IPS-20b (cell line): ENCODE results near the gene MIB2.

Source experiments
- H3K27ac ChIP-seq: one replicate; pipeline ENCODE4 v1.5.1; 2013; ENCODE audit warnings: low read length
- H3K27me3 ChIP-seq: 2 replicates; pipeline ENCODE4 v1.6.1; 2013; ENCODE audit warnings: mild to moderate bottlenecking, low read length, inconsistent platforms; ENCODE audit not compliant: insufficient read depth
- H3K36me3 ChIP-seq: 2 replicates; pipeline ENCODE4 v1.6.1; 2013; ENCODE audit warnings: low read depth, mild to moderate bottlenecking, inconsistent platforms, low read length, moderate library complexity; ENCODE audit not compliant: insufficient read depth
- H3K4me1 ChIP-seq: 2 replicates; pipeline ENCODE4 v1.6.1; 2013; ENCODE audit warnings: mild to moderate bottlenecking, control low read depth, inconsistent platforms, low read length, moderate library complexity; ENCODE audit not compliant: insufficient read depth
- H3K4me3 ChIP-seq: 2 replicates; pipeline ENCODE4 v1.5.1; 2013; ENCODE audit warnings: mild to moderate bottlenecking, low read length, inconsistent platforms
- H3K9ac ChIP-seq: 2 replicates; pipeline ENCODE4 v1.6.1; 2013; ENCODE audit warnings: low read depth, mild to moderate bottlenecking, inconsistent platforms, low read length, moderate library complexity
- H3K9me3 ChIP-seq: 2 replicates; pipeline ENCODE4 v1.6.1; 2013; ENCODE audit warnings: mild to moderate bottlenecking, low read depth, low read length, inconsistent platforms; ENCODE audit not compliant: insufficient read depth

MIB2 gene

DNA sequence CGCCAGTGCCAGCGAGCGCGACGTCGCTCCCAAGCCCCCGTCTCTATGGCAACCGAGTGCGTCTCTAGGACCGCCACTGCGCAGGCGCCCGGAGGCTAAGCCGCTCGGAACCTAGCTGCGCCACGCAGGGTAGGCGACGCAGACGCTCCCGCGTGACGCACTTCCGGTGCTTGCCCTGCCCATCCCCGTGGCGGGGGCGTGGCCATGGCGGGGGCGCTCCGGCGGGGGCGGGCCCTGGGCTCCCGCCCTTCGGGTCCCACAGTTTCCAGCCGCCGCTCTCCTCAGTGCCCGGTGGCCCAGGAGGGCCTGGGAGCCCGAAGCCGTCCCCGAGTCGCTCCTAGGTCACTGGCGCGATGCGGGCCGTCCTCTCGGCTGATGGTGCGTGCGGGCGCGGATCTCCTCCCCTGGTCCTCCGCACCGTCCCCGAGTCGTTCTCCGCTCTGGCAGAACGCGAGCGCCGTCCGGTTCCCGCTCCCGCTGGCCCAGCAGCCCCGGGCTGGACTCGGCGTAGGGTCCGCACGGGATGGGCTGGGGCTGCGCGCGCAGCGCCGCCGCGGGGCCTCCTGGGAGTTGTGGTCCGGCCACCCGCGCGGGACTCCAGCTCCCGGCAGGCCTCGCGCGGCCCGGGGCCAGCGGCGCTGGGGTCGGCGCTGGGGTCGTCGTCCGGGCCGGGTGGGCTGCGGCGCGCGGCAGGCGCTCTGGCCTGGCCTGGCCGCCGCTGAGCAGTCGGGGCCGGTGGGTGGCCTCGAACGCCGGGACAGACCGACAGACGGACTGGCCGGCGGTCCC, at the start of gene MIB2:
TSS of gene MIB2 (plus strand) at position 245 of the 789 bp plus-strand sequence. CDS start 7,953 bp downstream, outside the sequence.
- H3K4me3 ChIP-seq = peak within 1 kb of the TSS; percentile 90
- H3K27ac ChIP-seq = peak within 1 kb of the TSS; percentile 90
- no peaks in the 10 kb centered on the region for H3K27me3 ChIP-seq
- peak within 1 kb of the TSS; percentile 99 for H3K9ac ChIP-seq
- peaks cover 6% of the 10 kb centered on the region; the same call in 1 of the 2 replicates for H3K4me1 ChIP-seq
- no peaks in the 10 kb centered on the region for H3K9me3 ChIP-seq
- peaks cover 7% of the 10 kb centered on the region; the same call in 1 of the 2 replicates for H3K36me3 ChIP-seq

- H3K27me3 ChIP-seq = no peaks in the 10 kb centered on the region
- H3K9me3 ChIP-seq = no peaks in the 10 kb centered on the region
- no peaks in the 10 kb centered on the region for H3K4me1 ChIP-seq
- peak overlapping the region; percentile 20; the same call in 1 of the 2 replicates for H3K9ac ChIP-seq
- H3K27ac ChIP-seq = no peak overlapping the region
- H3K36me3 ChIP-seq = peaks cover 57% of the 10 kb centered on the region
- no peak overlapping the region for H3K4me3 ChIP-seq
Observed at GRCh38 chr1:1567152-1567875, 48.0 kb upstream of the MIB2 start.

- Histone ChIP-seq H3K4me3 (no peak overlapping the region), H3K36me3 (peaks cover 56% of the 10 kb centered on the region), H3K9me3 (no peaks in the 10 kb centered on the region), H3K9ac (peak overlapping the region; percentile 3), H3K27ac (no peak overlapping the region), H3K4me1 (no peaks in the 10 kb centered on the region), H3K27me3 (no peaks in the 10 kb centered on the region)
Observed at GRCh38 chr1:1567891-1568291, 47.4 kb upstream of the MIB2 start.

DNA sequence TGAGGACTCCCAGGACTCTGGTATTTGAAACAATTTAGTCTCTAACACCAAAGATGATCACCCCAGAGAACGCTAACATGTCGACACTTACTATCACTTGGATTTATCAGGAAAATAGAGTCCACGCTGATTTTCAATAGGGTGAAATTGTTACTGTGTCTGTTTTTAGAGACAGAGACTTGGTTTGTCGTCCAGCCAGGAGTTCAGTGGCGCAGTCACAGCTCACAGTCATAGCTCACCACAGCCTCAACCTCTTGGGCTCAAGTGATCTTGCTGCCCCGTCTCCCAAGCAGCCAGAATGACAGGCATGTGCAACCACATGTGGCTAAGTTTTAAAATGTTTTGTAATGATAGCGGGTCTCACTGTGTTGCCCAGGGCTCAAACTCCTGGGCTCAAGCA, 46.0 kb upstream of the MIB2 start:
- Histone ChIP-seq H3K4me1 (no peaks in the 10 kb centered on the region), H3K36me3 (peaks cover 42% of the 10 kb centered on the region), H3K4me3 (no peak overlapping the region), H3K27ac (no peak overlapping the region), H3K27me3 (no peaks in the 10 kb centered on the region), H3K9me3 (no peaks in the 10 kb centered on the region), H3K9ac (no peak overlapping the region)

- Histone ChIP-seq H3K36me3 (peaks cover 26% of the 10 kb centered on the region), H3K9me3 (no peaks in the 10 kb centered on the region), H3K27ac (peak overlapping the region; percentile 78), H3K27me3 (no peaks in the 10 kb centered on the region; the same call in 1 of the 2 replicates), H3K9ac (peak overlapping the region; percentile 99), H3K4me3 (peak overlapping the region; percentile 82), H3K4me1 (no peaks in the 10 kb centered on the region)
Observed at GRCh38 chr1:1573843-1574720, 41.2 kb upstream of the MIB2 start.

DNA sequence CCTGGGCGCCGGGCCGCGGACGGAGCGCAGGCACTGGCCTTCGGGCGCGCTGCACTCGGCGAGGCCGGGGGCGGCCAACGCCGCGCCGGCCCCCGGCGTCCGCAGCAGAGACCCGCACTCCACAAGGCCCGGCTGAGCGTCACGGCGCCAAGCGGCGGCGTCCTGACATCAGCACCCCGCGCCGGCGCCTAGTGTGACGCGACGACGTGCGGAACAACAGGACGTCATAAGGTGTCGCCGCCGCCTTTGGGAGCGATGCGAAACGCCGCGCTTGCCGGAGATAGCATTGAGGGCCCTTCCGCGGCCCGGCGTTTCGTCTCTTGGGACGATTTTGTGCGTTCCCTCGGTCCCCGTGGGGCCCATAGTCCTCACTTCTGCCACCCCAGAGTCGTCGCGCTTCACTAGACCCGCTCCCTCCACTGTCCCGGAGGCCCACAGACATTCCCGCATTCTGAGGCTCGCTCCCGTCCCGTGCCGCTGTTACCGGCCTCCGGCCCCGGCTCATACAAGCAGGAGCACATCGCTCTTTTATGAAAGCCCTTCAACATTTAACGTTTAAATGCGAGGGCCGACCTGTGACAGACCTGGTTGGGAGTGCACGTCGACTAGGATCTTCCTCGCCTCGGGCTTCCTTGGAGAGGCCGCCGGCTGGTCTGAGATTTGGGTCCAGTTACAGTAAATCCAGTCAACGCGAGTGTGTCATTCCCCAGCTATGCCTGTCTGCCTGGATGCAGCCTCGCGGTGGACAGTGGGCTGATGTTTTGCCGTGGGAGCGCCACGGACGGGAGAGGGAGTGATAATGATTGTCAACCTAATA, 40.4 kb upstream of the MIB2 start, which contains the start of gene SSU72:
TSS of gene SSU72 (minus strand) at position 143 of the 817 bp plus-strand sequence. CDS start 306 bp downstream, outside the sequence.
- H3K27me3 ChIP-seq = no peaks in the 10 kb centered on the region; the same call in 1 of the 2 replicates
- H3K9me3 ChIP-seq = no peaks in the 10 kb centered on the region
- no peaks in the 10 kb centered on the region for H3K4me1 ChIP-seq
- H3K27ac ChIP-seq = peak within 1 kb of the TSS; percentile 98
- H3K36me3 ChIP-seq = peaks cover 17% of the 10 kb centered on the region
- H3K4me3 ChIP-seq = peak within 1 kb of the TSS; percentile 82
- peak within 1 kb of the TSS; percentile 99 for H3K9ac ChIP-seq

GRCh38 chr1:1577367-1578011, 37.8 kb upstream of the MIB2 start:
- Histone ChIP-seq H3K9ac (no peak overlapping the region), H3K9me3 (no peaks in the 10 kb centered on the region), H3K4me3 (no peak overlapping the region), H3K36me3 (peaks cover 5% of the 10 kb centered on the region; the same call in 1 of the 2 replicates), H3K27me3 (peaks cover 9% of the 10 kb centered on the region; the same call in 1 of the 2 replicates), H3K4me1 (no peaks in the 10 kb centered on the region), H3K27ac (no peak overlapping the region)

GRCh38 chr1:1578371-1578940, 36.8 kb upstream of the MIB2 start:
- H3K36me3 ChIP-seq = no peaks in the 10 kb centered on the region
- no peaks in the 10 kb centered on the region for H3K9me3 ChIP-seq
- H3K27ac ChIP-seq = no peak overlapping the region
- H3K9ac ChIP-seq = no peak overlapping the region
- peaks cover 19% of the 10 kb centered on the region for H3K27me3 ChIP-seq
- H3K4me1 ChIP-seq = no peaks in the 10 kb centered on the region
- H3K4me3 ChIP-seq = no peak overlapping the region

DNA sequence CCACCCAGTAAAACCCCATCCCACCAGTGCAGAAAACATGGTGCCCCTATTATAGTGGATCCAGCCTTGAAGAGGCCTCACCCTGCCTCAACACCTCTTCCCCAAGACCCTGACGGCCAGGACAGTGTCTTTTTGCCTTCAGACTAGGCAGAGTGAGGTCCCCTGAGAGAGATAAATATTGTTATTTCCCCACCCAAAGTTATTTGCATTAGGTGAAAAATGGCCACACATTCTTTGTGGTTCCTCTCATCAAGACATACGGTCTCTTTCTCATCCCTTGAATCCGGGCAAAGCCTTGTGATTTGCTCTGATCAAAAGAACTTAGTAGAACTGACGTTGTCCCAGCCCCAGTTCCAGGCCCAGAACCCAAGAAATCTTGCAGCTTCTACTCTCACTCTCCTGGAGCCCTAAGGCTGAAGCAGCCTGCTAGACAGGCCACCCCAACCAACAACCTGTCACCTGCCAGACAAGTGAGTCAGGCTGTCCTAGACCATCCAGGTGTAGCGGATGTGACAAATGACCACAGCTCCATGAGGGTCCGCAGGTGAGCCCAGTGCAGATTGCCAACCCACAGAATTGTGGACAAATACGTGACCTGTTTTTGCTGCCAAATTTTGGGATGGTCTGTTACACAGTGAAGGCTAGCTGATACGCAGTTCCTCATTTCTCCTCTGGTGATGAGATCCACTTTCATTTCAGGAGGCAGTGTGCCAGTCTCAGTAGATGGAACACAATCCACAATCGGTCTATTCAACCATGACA, 32.5 kb upstream of the MIB2 start:
- Histone ChIP-seq H3K27ac (no peak overlapping the region), H3K4me1 (no peaks in the 10 kb centered on the region), H3K9ac (no peak overlapping the region), H3K27me3 (peaks cover 39% of the 10 kb centered on the region), H3K4me3 (no peak overlapping the region), H3K9me3 (no peaks in the 10 kb centered on the region), H3K36me3 (no peaks in the 10 kb centered on the region)
